NT2/D1 (cell line): ENCODE data around the gene CABP2.

Experiments used
- SUZ12 ChIP-seq: IDR thresholded peaks from 2 replicates; pipeline ENCODE4 v1.6.1; 2011; ENCODE audit not compliant: insufficient read length, insufficient read depth; ENCODE audit errors: extremely low read depth
- YY1 ChIP-seq: IDR thresholded peaks from 2 replicates; pipeline ENCODE4 v1.6.1; 2011; ENCODE audit not compliant: insufficient read length, insufficient read depth
- ZNF274 ChIP-seq: IDR thresholded peaks from 2 replicates; pipeline ENCODE4 v1.6.1; 2011; ENCODE audit warnings: mild to moderate bottlenecking, low read depth, low read length

DNA sequence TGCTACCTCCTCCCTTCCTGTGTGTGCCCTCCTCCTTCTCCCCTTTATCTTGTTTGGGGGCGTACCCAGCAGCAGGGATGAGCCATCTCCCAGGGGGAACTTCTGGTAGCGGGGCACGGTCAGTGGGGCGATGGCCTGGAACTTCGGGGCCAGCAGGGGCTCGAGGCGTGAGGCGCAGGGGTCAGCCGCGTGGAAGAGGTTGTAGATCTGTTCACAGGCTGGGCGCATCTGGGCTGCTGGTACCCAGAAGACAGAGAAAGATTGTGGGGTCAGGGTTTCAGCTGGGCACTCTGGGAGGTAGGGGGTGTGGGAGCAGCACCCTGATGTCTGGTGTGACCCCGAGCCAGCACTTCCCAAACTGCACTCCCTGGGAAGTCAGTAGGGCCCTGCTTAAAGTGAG lies 27.1 kb downstream of the CABP2 start:
- TF ChIP-seq ZNF274 (no peak), SUZ12 (no peak), YY1 (no peak)
